Pancreas (tissue), 10 donors: ENCODE results near the gene RNF44. TPM values are rescaled to one million over a fixed set of nuclear protein-coding genes. Genes with fewer than 3 reads are reported as not detected.

Experiments
- ATAC-seq, 4 donors: fragments of 200-7000 bp; cut with Tn5 transposase; one replicate each; pipeline versions ENCODE4 v1.8.0 to v1.9.1; 2020; ENCODE audit warnings: mild to moderate bottlenecking in 4 of 4, moderate library complexity in 4 of 4
- DNase-seq, 6 donors: peaks; one replicate each; pipeline ENCODE4 v3.0.0-alpha.2; 2020
- FAIRE-seq: peaks from 2 replicates; lab custom pipeline; 2012; peaks lifted over from hg19 to GRCh38; lab: Jason Lieb, UNC
- H3K27ac ChIP-seq, 4 donors: fragments of 200-600 bp; sonication (generic); 1 replicate in 3 of 4; 2 replicates in 1 of 4; pipeline versions ENCODE4 v1.5.0 to v1.8.0; 2020
- H3K27me3 ChIP-seq, 4 donors: fragments of 200-600 bp; one replicate each; pipeline ENCODE4 v1.8.0; 2021
- H3K36me3 ChIP-seq, 3 donors: fragments of 200-600 bp; sonication (generic) in 1 of 3; one replicate each; pipeline versions ENCODE4 v1.5.0 to v1.8.0; 2020 to 2021
- H3K4me1 ChIP-seq, 3 donors: fragments of 200-600 bp; one replicate each; pipeline ENCODE4 v1.8.0; 2021
- H3K4me3 ChIP-seq, 4 donors: fragments of 200-600 bp; sonication (generic) in 2 of 4; one replicate each; pipeline versions ENCODE4 v1.5.0 to v1.8.0; 2020 to 2021
- H3K9me3 ChIP-seq, 4 donors: fragments of 200-600 bp; one replicate each; pipeline ENCODE4 v1.8.0; 2021
- WGBS, 2 donors: extraction: QIAGEN DNeasy Blood & Tissue Kit; methylation state at CpG; one replicate each; pipeline ENCODE4 v1.1.7; 2013; 5-methylcytosine and 5-hydroxymethylcytosine counted together
- intact Hi-C, 3 donors: fragments of 100-400 bp; cut with DNase I; formaldehyde crosslinking; loops; one replicate each; pipeline versions ENCODE4 v1.11.1 to v1.14.2; 2022
- polyA plus RNA-seq, 2 donors: library from polyadenylated mRNA; stranded (reverse); fragments of 200-250 nt; gene quantifications; one replicate each; pipeline ENCODE4 v1.2.3, GENCODE V29; 2013
- total RNA-seq, 6 donors: library from RNA; stranded (reverse); fragmentation: NEBNext Ultra II Directional in 4 of 6; extraction: Animal tissue kit (Norgen Biotek cat#: 25700) in 4 of 6; gene quantifications; one replicate each; pipeline versions ENCODE4 v1.2.1 to v1.2.4, GENCODE V29; 2021 to 2023
- TF ChIP-seq, protein P1 (sequence below), 4 donors: fragments of 200-600 bp; sonication (generic) in 3 of 4; IDR thresholded peaks; one replicate each; pipeline versions ENCODE4 v1.5.0 to v1.8.0; 2021; ENCODE audit warnings: antibody characterized with exemption in 4 of 4
- donor health status: healthy with polysubstance abuse.
- donor health status: DM: no; HTN: no; CAD: no; lungs with moderate emphysema.
- donor health status: DM: no; HTN: no; CAD: no.
- donor health status: control.
- donor health status: control.
- donor health status: Bipolar disorder and iron deficiency.
- donor health status: DM: yes; HTN: yes; CAD: no.
- donor health status: DM: no; HTN: no; CAD: no.
- donor health status: DM: no; HTN: no; CAD: no.
- donor health status: DM: yes; HTN: yes; CAD: no.

The RNF44 gene
- total and polyA plus RNA-seq, 8 donors, result 13.8 to 36.6 (median 18.5) TPM

- Histone ChIP-seq H3K36me3 (peaks cover 0 to 10% (median 2%) of the 10 kb centered on the region in 3 donors), H3K27ac (no peak overlapping the region), H3K9me3 (no peaks in the 10 kb centered on the region), H3K4me3 (no peak overlapping the region), H3K27me3 (no peaks in the 10 kb centered on the region), H3K4me1 (peaks cover 0 to 4% (median 4%) of the 10 kb centered on the region in 3 donors)
- intact Hi-C loops, result no loop called here
- TF ChIP-seq, protein P1, sequence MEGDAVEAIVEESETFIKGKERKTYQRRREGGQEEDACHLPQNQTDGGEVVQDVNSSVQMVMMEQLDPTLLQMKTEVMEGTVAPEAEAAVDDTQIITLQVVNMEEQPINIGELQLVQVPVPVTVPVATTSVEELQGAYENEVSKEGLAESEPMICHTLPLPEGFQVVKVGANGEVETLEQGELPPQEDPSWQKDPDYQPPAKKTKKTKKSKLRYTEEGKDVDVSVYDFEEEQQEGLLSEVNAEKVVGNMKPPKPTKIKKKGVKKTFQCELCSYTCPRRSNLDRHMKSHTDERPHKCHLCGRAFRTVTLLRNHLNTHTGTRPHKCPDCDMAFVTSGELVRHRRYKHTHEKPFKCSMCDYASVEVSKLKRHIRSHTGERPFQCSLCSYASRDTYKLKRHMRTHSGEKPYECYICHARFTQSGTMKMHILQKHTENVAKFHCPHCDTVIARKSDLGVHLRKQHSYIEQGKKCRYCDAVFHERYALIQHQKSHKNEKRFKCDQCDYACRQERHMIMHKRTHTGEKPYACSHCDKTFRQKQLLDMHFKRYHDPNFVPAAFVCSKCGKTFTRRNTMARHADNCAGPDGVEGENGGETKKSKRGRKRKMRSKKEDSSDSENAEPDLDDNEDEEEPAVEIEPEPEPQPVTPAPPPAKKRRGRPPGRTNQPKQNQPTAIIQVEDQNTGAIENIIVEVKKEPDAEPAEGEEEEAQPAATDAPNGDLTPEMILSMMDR (IDR thresholded peaks at IDR 0.05), result no peak
- no peak for DNase-seq
- ATAC-seq, result peak in 3 of 4 donors; percentile 38 to 62 (median 58)
- no peak for FAIRE-seq
- WGBS, 2 donors, result 63 to 66% methylated on average over 7 of the region's 7 CpGs
Measured at GRCh38 chr5:176486189-176486757, 50.9 kb downstream of the RNF44 start.

DNA sequence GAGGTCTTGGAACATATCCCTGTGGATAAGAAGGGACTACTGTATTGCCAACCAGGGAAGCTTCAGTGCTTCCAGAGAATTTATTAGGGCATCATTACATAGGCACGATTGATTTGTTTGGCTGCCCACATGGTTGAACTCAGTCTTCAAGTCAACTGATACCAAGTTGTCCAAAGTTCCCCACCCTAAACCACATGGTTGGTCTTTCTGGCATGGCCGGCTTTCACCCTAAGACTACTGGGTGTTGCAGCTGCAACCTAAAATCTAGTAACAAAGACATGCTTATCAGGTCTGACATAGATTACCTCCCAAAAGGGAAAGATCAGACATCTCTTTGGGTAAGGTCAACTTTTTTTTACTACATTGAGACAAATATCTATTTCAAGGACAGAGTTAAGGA lies 52.0 kb downstream of the RNF44 start:
- Histone ChIP-seq H3K4me3 (no peak overlapping the region), H3K4me1 (peaks cover 0 to 4% (median 4%) of the 10 kb centered on the region in 3 donors), H3K36me3 (peaks cover 0 to 5% (median 0%) of the 10 kb centered on the region in 3 donors), H3K27ac (no peak overlapping the region), H3K9me3 (no peaks in the 10 kb centered on the region), H3K27me3 (no peaks in the 10 kb centered on the region)
- FAIRE-seq (no peak), ATAC-seq (no peak), DNase-seq (no peak)
- intact Hi-C loops, result no loop called here
- TF ChIP-seq, protein P1 (IDR thresholded peaks at IDR 0.05), result no peak
- 62 to 78% methylated on average over 2 of the region's 2 CpGs for WGBS, 2 donors

DNA sequence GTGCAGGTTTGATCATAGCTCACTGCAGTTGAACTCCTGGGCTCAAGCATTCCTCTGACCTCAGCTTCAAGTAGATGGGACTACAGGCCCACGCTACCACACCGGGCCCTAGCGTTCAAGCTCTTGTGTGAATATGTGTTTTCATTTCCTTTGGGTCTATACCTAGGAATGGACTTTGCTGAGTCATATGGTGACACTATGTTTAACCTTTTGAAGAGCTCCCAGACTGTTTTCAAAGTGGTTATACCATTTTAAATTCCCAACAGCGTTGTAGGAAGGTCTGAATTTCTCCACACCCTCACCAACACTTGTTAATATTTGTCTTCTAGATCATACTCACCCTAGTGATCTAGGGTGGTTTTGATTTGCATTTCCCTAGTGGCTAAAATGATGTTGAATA lies 55.5 kb downstream of the RNF44 start:
- peaks cover 0 to 5% (median 0%) of the 10 kb centered on the region in 3 donors for H3K36me3 ChIP-seq
- 95 to 98% methylated on average over 4 of the region's 4 CpGs for WGBS, 2 donors

More for the DNA sequence above, 55.5 kb downstream of the RNF44 start:
- DNase-seq, result no peak
- no peak for ATAC-seq
- Histone ChIP-seq H3K9me3 (no peaks in the 10 kb centered on the region), H3K27me3 (no peaks in the 10 kb centered on the region), H3K4me1 (peaks cover 0 to 4% (median 0%) of the 10 kb centered on the region in 3 donors), H3K4me3 (no peak overlapping the region), H3K27ac (no peak overlapping the region)
- intact Hi-C loops, result no loop called here
- no peak for FAIRE-seq
- TF ChIP-seq, protein P1 (IDR thresholded peaks at IDR 0.05), result no peak

Other genes with a start within 250 kb of the RNF44 start
- gene KIAA1191, start 175.6 kb downstream of the RNF44 start, total RNA-seq, result 10 to 100 TPM; 37.0 to 58.5 (median 42.2) TPM
- gene KIAA1191, start 175.6 kb downstream of the RNF44 start, polyA plus RNA-seq, result 10 to 100 TPM; 28.7 to 43.3 TPM
- gene ARL10, start 171.9 kb downstream of the RNF44 start, total RNA-seq, result 1 to 10 TPM in 5 of 6 donors, under 1 TPM in 1; 0.95 to 5.3 (median 1.7) TPM
- 1 to 10 TPM; 3.0 to 4.0 TPM for gene ARL10, start 171.9 kb downstream of the RNF44 start, polyA plus RNA-seq
- 10 to 100 TPM in 2 of 6 donors, 1 to 10 TPM in 4; 4.7 to 13.3 (median 7.9) TPM for gene NOP16, start 148.8 kb downstream of the RNF44 start, total RNA-seq
- 10 to 100 TPM; 18.4 to 23.2 TPM for gene NOP16, start 148.8 kb downstream of the RNF44 start, polyA plus RNA-seq
- gene HIGD2A, start 148.7 kb downstream of the RNF44 start, total RNA-seq, result 10 to 100 TPM; 30.0 to 47.4 (median 44.4) TPM
- gene HIGD2A, start 148.7 kb downstream of the RNF44 start, polyA plus RNA-seq, result 100 to 1,000 TPM; 101 to 109 TPM
- gene CLTB, start 120.9 kb downstream of the RNF44 start, total RNA-seq, result 10 to 100 TPM; 28.6 to 42.3 (median 32.6) TPM
- 10 to 100 TPM; 64.9 to 92.0 TPM for gene CLTB, start 120.9 kb downstream of the RNF44 start, polyA plus RNA-seq
- gene FAF2, start 89.0 kb downstream of the RNF44 start, total RNA-seq, result 10 to 100 TPM in 5 of 6 donors, 1 to 10 TPM in 1; 9.3 to 18.0 (median 15.6) TPM
- 10 to 100 TPM in 1 of 2 donors, 1 to 10 TPM in 1; 6.8 to 15.5 TPM for gene FAF2, start 89.0 kb downstream of the RNF44 start, polyA plus RNA-seq
- 1 to 10 TPM in 1 of 6 donors, under 1 TPM in 4, not detected in 1; 0.19 to 1.1 (median 0.26) TPM for gene CDHR2, start 11.9 kb upstream of the RNF44 start, total RNA-seq
- gene CDHR2, start 11.9 kb upstream of the RNF44 start, polyA plus RNA-seq, result under 1 TPM; 0.23 to 0.89 TPM
- gene GPRIN1, start 72.8 kb upstream of the RNF44 start, total RNA-seq, result 1 to 10 TPM in 2 of 6 donors, under 1 TPM in 4; 0.23 to 1.1 (median 0.42) TPM
- 1 to 10 TPM in 1 of 2 donors, under 1 TPM in 1; 0.72 to 3.2 TPM for gene GPRIN1, start 72.8 kb upstream of the RNF44 start, polyA plus RNA-seq
- gene SNCB, start 93.1 kb upstream of the RNF44 start, total RNA-seq, result under 1 TPM in 5 of 6 donors, not detected in 1; 0.14 to 0.41 (median 0.35) TPM
- 1 to 10 TPM; 3.6 to 6.6 TPM for gene SNCB, start 93.1 kb upstream of the RNF44 start, polyA plus RNA-seq
- gene EIF4E1B, start 93.3 kb upstream of the RNF44 start, total RNA-seq, result under 1 TPM in 1 of 6 donors, not detected in 5; 0.04 TPM
- gene EIF4E1B, start 93.3 kb upstream of the RNF44 start, polyA plus RNA-seq, result 1 to 10 TPM in 1 of 2 donors, under 1 TPM in 1; 0.30 to 1.5 TPM
- gene TSPAN17, start 110.1 kb upstream of the RNF44 start, total RNA-seq, result 10 to 100 TPM; 12.4 to 26.6 (median 15.3) TPM
- gene TSPAN17, start 110.1 kb upstream of the RNF44 start, polyA plus RNA-seq, result 10 to 100 TPM; 22.8 to 30.1 TPM